ENCODE measurements around the gene MRM1.

GRCh38 chr17:36583787-36584186, 17.6 kb upstream of the MRM1 start:
- TF ChIP-seq POLR2A (IDR thresholded peaks at IDR 0.05) = no peak
- TF ChIP-seq, protein P1, sequence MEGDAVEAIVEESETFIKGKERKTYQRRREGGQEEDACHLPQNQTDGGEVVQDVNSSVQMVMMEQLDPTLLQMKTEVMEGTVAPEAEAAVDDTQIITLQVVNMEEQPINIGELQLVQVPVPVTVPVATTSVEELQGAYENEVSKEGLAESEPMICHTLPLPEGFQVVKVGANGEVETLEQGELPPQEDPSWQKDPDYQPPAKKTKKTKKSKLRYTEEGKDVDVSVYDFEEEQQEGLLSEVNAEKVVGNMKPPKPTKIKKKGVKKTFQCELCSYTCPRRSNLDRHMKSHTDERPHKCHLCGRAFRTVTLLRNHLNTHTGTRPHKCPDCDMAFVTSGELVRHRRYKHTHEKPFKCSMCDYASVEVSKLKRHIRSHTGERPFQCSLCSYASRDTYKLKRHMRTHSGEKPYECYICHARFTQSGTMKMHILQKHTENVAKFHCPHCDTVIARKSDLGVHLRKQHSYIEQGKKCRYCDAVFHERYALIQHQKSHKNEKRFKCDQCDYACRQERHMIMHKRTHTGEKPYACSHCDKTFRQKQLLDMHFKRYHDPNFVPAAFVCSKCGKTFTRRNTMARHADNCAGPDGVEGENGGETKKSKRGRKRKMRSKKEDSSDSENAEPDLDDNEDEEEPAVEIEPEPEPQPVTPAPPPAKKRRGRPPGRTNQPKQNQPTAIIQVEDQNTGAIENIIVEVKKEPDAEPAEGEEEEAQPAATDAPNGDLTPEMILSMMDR (IDR thresholded peaks at IDR 0.05) = no peak

All from vagina (tissue), 2 donors.